H9 (cell line): Measurements from ENCODE around the gene ATAD5. TPM values are rescaled to one million over a fixed set of nuclear protein-coding genes. Genes with fewer than 3 reads are reported as not detected.

Experiments used
- DNase-seq: peaks from one replicate; pipeline ENCODE4 v3.0.0-alpha.2; 2017
- H2AFZ ChIP-seq: one replicate; pipeline ENCODE4 v1.6.1; 2013; ENCODE audit warnings: mild to moderate bottlenecking, low read length, control low read depth, moderate library complexity
- H2AK5ac ChIP-seq: 2 replicates; pipeline ENCODE4 v1.6.1; 2013; ENCODE audit warnings: low read length, control low read depth, mixed read lengths; ENCODE audit not compliant: insufficient read length
- H2BK120ac ChIP-seq: one replicate; pipeline ENCODE4 v1.6.1; 2013; ENCODE audit warnings: low read depth, mild to moderate bottlenecking, low read length, control low read depth, inconsistent platforms; ENCODE audit not compliant: poor library complexity, severe bottlenecking
- H2BK12ac ChIP-seq: 2 replicates; pipeline ENCODE4 v1.6.1; 2013; ENCODE audit warnings: low read length, control low read depth, mixed read lengths, low read depth; ENCODE audit not compliant: insufficient read length
- H2BK15ac ChIP-seq: 2 replicates; pipeline ENCODE4 v1.6.1; 2013; ENCODE audit warnings: low read depth, low read length, control low read depth
- H2BK20ac ChIP-seq: one replicate; pipeline ENCODE4 v1.6.1; 2013; ENCODE audit warnings: low read depth, mild to moderate bottlenecking, low read length, control low read depth, inconsistent platforms; ENCODE audit not compliant: poor library complexity, severe bottlenecking
- H2BK5ac ChIP-seq: 2 replicates; pipeline ENCODE4 v1.6.1; 2013; ENCODE audit warnings: low read length, control low read depth, mixed read lengths; ENCODE audit not compliant: insufficient read length
- H3K14ac ChIP-seq: 2 replicates; pipeline ENCODE4 v1.6.1; 2013; ENCODE audit warnings: low read length, control low read depth; ENCODE audit not compliant: insufficient read depth
- H3K18ac ChIP-seq: 2 replicates; pipeline ENCODE4 v1.6.1; 2013; ENCODE audit warnings: low read depth, mild to moderate bottlenecking, mixed read lengths, low read length, control low read depth; ENCODE audit not compliant: insufficient read length
- H3K23ac ChIP-seq: 2 replicates; pipeline ENCODE4 v1.6.1; 2013; ENCODE audit warnings: low read length, control low read depth, mixed read lengths, low read depth; ENCODE audit not compliant: insufficient read length
- H3K23me2 ChIP-seq: 2 replicates; pipeline ENCODE4 v1.6.1; 2013; ENCODE audit warnings: low read depth, mild to moderate bottlenecking, mixed read lengths, low read length, control low read depth; ENCODE audit not compliant: insufficient read length, poor library complexity, severe bottlenecking
- H3K27ac ChIP-seq: 2 replicates; pipeline ENCODE4 v1.5.1; 2013; ENCODE audit warnings: low read length, control low read depth, mixed read lengths, low read depth; ENCODE audit not compliant: insufficient read length
- H3K27me3 ChIP-seq: 2 replicates; pipeline ENCODE4 v1.6.1; 2013; ENCODE audit warnings: low read length, control low read depth, inconsistent platforms; ENCODE audit not compliant: insufficient read depth
- H3K4ac ChIP-seq: 2 replicates; pipeline ENCODE4 v1.6.1; 2013; ENCODE audit warnings: low read depth, mild to moderate bottlenecking, control low read depth, inconsistent platforms, low read length, moderate library complexity
- H3K4me1 ChIP-seq: 2 replicates; pipeline ENCODE4 v1.6.1; 2013; ENCODE audit warnings: low read length, control low read depth, inconsistent platforms; ENCODE audit not compliant: insufficient read depth
- H3K4me2 ChIP-seq: 2 replicates; pipeline ENCODE4 v1.6.1; 2013; ENCODE audit warnings: low read length, control low read depth, mixed read lengths; ENCODE audit not compliant: insufficient read length, insufficient read depth
- H3K56ac ChIP-seq: 2 replicates; pipeline ENCODE4 v1.6.1; 2013; ENCODE audit warnings: low read depth, mild to moderate bottlenecking, mixed read lengths, low read length, control low read depth; ENCODE audit not compliant: insufficient read length
- H3K79me1 ChIP-seq: 2 replicates; pipeline ENCODE4 v1.6.1; 2013; ENCODE audit warnings: low read depth, mild to moderate bottlenecking, moderate library complexity, low read length, control low read depth, inconsistent platforms; ENCODE audit not compliant: insufficient read depth, poor library complexity, severe bottlenecking
- H3K79me2 ChIP-seq: 2 replicates; pipeline ENCODE4 v1.6.1; 2013; ENCODE audit warnings: low read length, control low read depth, inconsistent platforms; ENCODE audit not compliant: insufficient read depth
- H3K9ac ChIP-seq: 2 replicates; pipeline ENCODE4 v1.6.1; 2013; ENCODE audit warnings: low read length, control low read depth, mixed read lengths; ENCODE audit not compliant: insufficient read length; ENCODE audit errors: extremely low read depth
- H3K9me3 ChIP-seq: one replicate; pipeline ENCODE4 v1.6.1; 2013; ENCODE audit warnings: low read depth, low read length, inconsistent platforms; ENCODE audit not compliant: control insufficient read depth
- H3T11ph ChIP-seq: one replicate; pipeline ENCODE4 v1.6.1; 2013; ENCODE audit warnings: mild to moderate bottlenecking, low read length, control low read depth, inconsistent platforms
- H4K20me1 ChIP-seq: one replicate; pipeline ENCODE4 v1.6.1; 2013; ENCODE audit not compliant: control insufficient read depth, insufficient read length, insufficient read depth
- H4K5ac ChIP-seq: 2 replicates; pipeline ENCODE4 v1.6.1; 2013; ENCODE audit warnings: low read depth, mild to moderate bottlenecking, mixed read lengths, low read length, control low read depth; ENCODE audit not compliant: insufficient read length
- H4K8ac ChIP-seq: replicated peaks from 2 replicates; pipeline ENCODE4 v1.6.1; 2013; ENCODE audit warnings: low read length, control low read depth, mixed read lengths, low read depth; ENCODE audit not compliant: insufficient read length
- H4K91ac ChIP-seq: 2 replicates; pipeline ENCODE4 v1.6.1; 2013; ENCODE audit warnings: low read depth, mild to moderate bottlenecking, moderate library complexity, mixed read lengths, low read length, control low read depth; ENCODE audit not compliant: insufficient read length
- H3K27ac Mint-ChIP-seq, 3 experiments: 2 replicates in 2 of 3; 3 replicates in 1 of 3; pipeline ENCODE4 v1.8.0; 2020 to 2021; ENCODE audit warnings: mixed read lengths in 3 of 3, mild to moderate bottlenecking in 1 of 3, moderate library complexity in 1 of 3
- H3K27me3 Mint-ChIP-seq: 2 replicates; pipeline ENCODE4 v1.8.0; 2021; ENCODE audit warnings: low read depth, mild to moderate bottlenecking, moderate library complexity, mixed read lengths
- H3K36me3 Mint-ChIP-seq, 3 experiments: 2 replicates in 2 of 3; 3 replicates in 1 of 3; pipeline ENCODE4 v1.8.0; 2020 to 2021; ENCODE audit warnings: low read depth in 3 of 3, mixed read lengths in 3 of 3; ENCODE audit not compliant: insufficient read depth in 1 of 3
- H3K4me1 Mint-ChIP-seq, 2 experiments: 2 replicates each; pipeline ENCODE4 v1.8.0; 2020; ENCODE audit warnings: mixed read lengths in 2 of 2
- H3K4me3 Mint-ChIP-seq, 2 experiments: 2 replicates in 1 of 2; 3 replicates in 1 of 2; pipeline ENCODE4 v1.8.0; 2020 to 2021; ENCODE audit warnings: mild to moderate bottlenecking in 2 of 2, mixed read lengths in 2 of 2, moderate library complexity in 1 of 2
- H3K9me3 Mint-ChIP-seq, 2 experiments: 2 replicates in 1 of 2; 3 replicates in 1 of 2; pipeline ENCODE4 v1.8.0; 2020; ENCODE audit warnings: mild to moderate bottlenecking in 2 of 2, mixed read lengths in 2 of 2, moderate library complexity in 1 of 2
- CTCF ChIP-seq: fragments of 200-600 bp; sonication (generic); conservative IDR thresholded peaks from 3 replicates; pipeline ENCODE4 v1.8.0; 2021; ENCODE audit warnings: antibody characterized with exemption, mild to moderate bottlenecking
- WGBS: extraction: QIAGEN DNeasy Blood & Tissue Kit; methylation state at CpG from one replicate; pipeline ENCODE4 v1.1.7; 2013; ENCODE audit warnings: missing lambda C conversion rate, low lambda C conversion rate, mixed read lengths; ENCODE audit not compliant: insufficient read length; ENCODE audit errors: extremely low coverage; 5-methylcytosine and 5-hydroxymethylcytosine counted together
- total RNA-seq: library from RNA; stranded (reverse); gene quantifications from 2 replicates; pipeline ENCODE4 v1.2.1, GENCODE V29; 2021

Gene ATAD5
- total RNA-seq, 1 experiment from 2014 or later, result 27.0 TPM

- no peak overlapping the region for H2BK20ac ChIP-seq
- no peaks in the 10 kb centered on the region for H4K20me1 ChIP-seq
- H3K23me2 ChIP-seq, result no peaks in the 10 kb centered on the region
- no peak overlapping the region for H3K4me2 ChIP-seq
- no peak overlapping the region for H2BK15ac ChIP-seq
- no peak overlapping the region for H3K23ac ChIP-seq
- H3K36me3 Mint-ChIP-seq, result peaks cover 27 to 71% (median 59%) of the 10 kb centered on the region in 3 experiments; a peak in 6 of 7 replicates
- H2AFZ ChIP-seq, result no peak overlapping the region
- DNase-seq, result no peak
- no peak overlapping the region for H3K56ac ChIP-seq
- no peak overlapping the region for H4K8ac ChIP-seq
- no peak overlapping the region for H3K4ac ChIP-seq
- no peak overlapping the region for H2BK120ac ChIP-seq
- H3K14ac ChIP-seq, result no peak overlapping the region
- H3K9me3 ChIP-seq, result no peaks in the 10 kb centered on the region
- H3K27me3 ChIP-seq, result no peaks in the 10 kb centered on the region
- H4K91ac ChIP-seq, result no peak overlapping the region
- H3K27me3 Mint-ChIP-seq, result no peaks in the 10 kb centered on the region
- H4K5ac ChIP-seq, result no peak overlapping the region
- no peak overlapping the region for H3K27ac Mint-ChIP-seq
- no peaks in the 10 kb centered on the region for H3K79me2 ChIP-seq
- H3K9ac ChIP-seq, result no peak overlapping the region
- WGBS, result no CpG with 5 or more reads among the region's 9 CpGs
- H2BK12ac ChIP-seq, result no peak overlapping the region
- no peak overlapping the region for H3K4me3 Mint-ChIP-seq
- no peaks in the 10 kb centered on the region for H3K9me3 Mint-ChIP-seq
- no peak overlapping the region for H2AK5ac ChIP-seq
- H3K79me1 ChIP-seq, result no peaks in the 10 kb centered on the region
- no peak overlapping the region for H3K18ac ChIP-seq
- H3T11ph ChIP-seq, result no peak overlapping the region
- no peaks in the 10 kb centered on the region for H3K4me1 ChIP-seq
- H3K4me1 Mint-ChIP-seq, result no peaks in the 10 kb centered on the region
- no peak for TF ChIP-seq CTCF
- no peak overlapping the region for H2BK5ac ChIP-seq
- H3K27ac ChIP-seq, result no peak overlapping the region
Measured at GRCh38 chr17:30858556-30859250, 26.9 kb downstream of the ATAD5 start.
